Neutrophil (primary cell): ENCODE results near the gene STXBP4.

Experiments used
- H3K27ac ChIP-seq: fragments of 200-600 bp; sonication (generic); 2 replicates; pipeline ENCODE4 v1.5.1; 2016; ENCODE audit warnings: mild to moderate bottlenecking, moderate library complexity
- H3K27me3 ChIP-seq: fragments of 200-600 bp; sonication (generic); 2 replicates; pipeline ENCODE4 v1.6.0; 2016; ENCODE audit warnings: mild to moderate bottlenecking
- H3K36me3 ChIP-seq: fragments of 200-600 bp; sonication (generic); 2 replicates; pipeline ENCODE4 v1.5.1; 2017
- H3K4me1 ChIP-seq, 2 experiments: fragments of 200-600 bp in 1 of 2; sonication (generic) in 1 of 2; 1 replicate in 1 of 2; 2 replicates in 1 of 2; pipeline versions ENCODE4 v1.5.1 to v1.6.1; 2013 to 2016; ENCODE audit warnings: low read depth in 1 of 2, low read length in 1 of 2, mild to moderate bottlenecking in 1 of 2, moderate library complexity in 1 of 2; ENCODE audit not compliant: control insufficient read depth in 1 of 2, insufficient read depth in 1 of 2
- H3K4me3 ChIP-seq, 2 experiments: fragments of 200-600 bp in 1 of 2; sonication (generic) in 1 of 2; 1 replicate in 1 of 2; 2 replicates in 1 of 2; pipeline ENCODE4 v1.5.1; 2013 to 2016; ENCODE audit warnings: low read depth in 1 of 2, low read length in 1 of 2, mild to moderate bottlenecking in 1 of 2, moderate library complexity in 1 of 2
- H3K9me3 ChIP-seq: fragments of 200-600 bp; sonication (generic); 2 replicates; pipeline ENCODE4 v1.5.1; 2016
- CTCF ChIP-seq: fragments of 200-600 bp; sonication (generic); IDR thresholded peaks from 2 replicates; pipeline ENCODE4 v1.5.1; 2016; ENCODE audit warnings: antibody characterized with exemption

STXBP4 gene

DNA sequence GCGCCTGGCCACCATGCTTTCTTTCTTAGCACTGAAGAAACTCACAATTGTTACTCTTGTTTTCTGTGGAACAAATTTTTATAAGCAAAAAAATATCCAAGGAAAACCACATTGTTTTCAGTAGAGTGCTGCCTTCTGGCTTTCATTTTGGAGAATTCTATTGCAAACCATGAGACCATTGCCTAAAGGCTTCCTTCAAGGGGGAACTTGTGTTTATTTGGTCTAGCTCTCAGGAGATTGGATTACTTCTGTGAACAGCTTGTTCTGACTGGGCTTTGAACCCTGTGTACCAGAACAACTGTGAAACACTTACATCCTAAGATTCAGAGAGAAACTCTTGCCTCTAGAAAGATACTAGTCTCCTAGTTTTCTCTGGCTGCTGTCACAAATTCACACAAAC is 35.9 kb upstream of the STXBP4 start:
- no peak for TF ChIP-seq CTCF
- Histone ChIP-seq H3K9me3 (no peaks in the 10 kb centered on the region), H3K27ac (no peak overlapping the region), H3K36me3 (no peaks in the 10 kb centered on the region), H3K4me3 (no peak overlapping the region), H3K4me1 (no peaks in the 10 kb centered on the region), H3K27me3 (no peaks in the 10 kb centered on the region)

DNA sequence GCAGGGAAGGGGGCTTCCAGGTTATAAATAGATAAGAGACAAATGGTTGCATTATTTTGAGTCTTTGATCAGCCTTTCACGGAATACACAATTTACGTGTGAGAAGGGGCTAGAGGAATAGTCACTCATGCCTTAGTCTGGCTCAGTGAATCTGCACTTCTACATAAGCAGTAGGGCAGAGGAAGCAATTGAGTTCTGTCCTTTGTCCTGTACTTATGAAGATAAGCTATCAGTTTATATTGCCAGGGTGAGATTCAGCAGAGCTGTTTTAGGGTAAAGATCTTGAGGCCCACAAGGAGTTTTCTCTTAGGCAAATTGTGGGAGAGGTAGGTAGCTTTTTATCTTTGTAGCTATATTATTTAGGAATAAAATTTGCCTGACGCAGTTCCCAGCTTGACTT is 34.6 kb upstream of the STXBP4 start:
- Histone ChIP-seq H3K4me3 (no peak overlapping the region), H3K36me3 (no peaks in the 10 kb centered on the region)
- TF ChIP-seq CTCF, result no peak

GRCh38 chr17:54935471-54935870 is 33.1 kb upstream of the STXBP4 start:
- Histone ChIP-seq H3K9me3 (no peaks in the 10 kb centered on the region), H3K4me1 (no peaks in the 10 kb centered on the region), H3K27me3 (no peaks in the 10 kb centered on the region), H3K27ac (no peak overlapping the region), H3K4me3 (no peak overlapping the region), H3K36me3 (no peaks in the 10 kb centered on the region)
- no peak for TF ChIP-seq CTCF

More for the DNA sequence above, 34.6 kb upstream of the STXBP4 start:
- no peak overlapping the region for H3K27ac ChIP-seq
- H3K27me3 ChIP-seq, result no peaks in the 10 kb centered on the region
- H3K4me1 ChIP-seq, result no peaks in the 10 kb centered on the region
- no peaks in the 10 kb centered on the region for H3K9me3 ChIP-seq

GRCh38 chr17:54937018-54937417 is 31.5 kb upstream of the STXBP4 start:
- no peak overlapping the region for H3K4me3 ChIP-seq
- TF ChIP-seq CTCF, result no peak
- H3K9me3 ChIP-seq, result no peaks in the 10 kb centered on the region
- H3K27me3 ChIP-seq, result no peaks in the 10 kb centered on the region
- H3K27ac ChIP-seq, result no peak overlapping the region
- no peaks in the 10 kb centered on the region for H3K4me1 ChIP-seq
- no peaks in the 10 kb centered on the region for H3K36me3 ChIP-seq

GRCh38 chr17:54937426-54937825 is 31.1 kb upstream of the STXBP4 start:
- Histone ChIP-seq H3K4me1 (no peaks in the 10 kb centered on the region), H3K27ac (no peak overlapping the region), H3K9me3 (no peaks in the 10 kb centered on the region), H3K27me3 (no peaks in the 10 kb centered on the region), H3K4me3 (no peak overlapping the region), H3K36me3 (no peaks in the 10 kb centered on the region)
- no peak for TF ChIP-seq CTCF

GRCh38 chr17:54941285-54941684 is 27.3 kb upstream of the STXBP4 start:
- Histone ChIP-seq H3K9me3 (no peaks in the 10 kb centered on the region), H3K4me3 (no peak overlapping the region), H3K4me1 (no peaks in the 10 kb centered on the region), H3K36me3 (no peaks in the 10 kb centered on the region), H3K27me3 (no peaks in the 10 kb centered on the region), H3K27ac (no peak overlapping the region)
- TF ChIP-seq CTCF, result no peak
